Gastroesophageal sphincter (tissue), 4 donors: ENCODE data around the gene NMU. TPM values are rescaled to one million over a fixed set of nuclear protein-coding genes. Genes with fewer than 3 reads are reported as not detected.
"Not testable (repeated sequence)": the region's sequence is repeated elsewhere in the genome, so short reads cannot be mapped to it uniquely, and the experiment has no call there.

Experiments used
- ATAC-seq: fragments of 150-250 bp; one replicate; pipeline ENCODE4 v1.9.1; 2016; ENCODE audit warnings: mild to moderate bottlenecking, moderate library complexity
- H3K27ac ChIP-seq, 4 donors: fragments of 200-600 bp; sonication (generic) in 3 of 4; 1 replicate in 3 of 4; 2 replicates in 1 of 4; pipeline ENCODE4 v1.5.1; 2016 to 2019
- H3K27me3 ChIP-seq: fragments of 200-600 bp; sonication (generic); one replicate; pipeline ENCODE4 v1.5.1; 2019
- H3K36me3 ChIP-seq, 2 donors: fragments of 200-600 bp; sonication (generic); one replicate each; pipeline ENCODE4 v1.5.1; 2019; ENCODE audit warnings: control low read depth in 1 of 2
- H3K4me1 ChIP-seq, 3 donors: fragments of 200-600 bp; sonication (generic); 1 replicate in 2 of 3; 2 replicates in 1 of 3; pipeline ENCODE4 v1.5.1; 2016 to 2019; ENCODE audit warnings: control low read depth in 2 of 3
- H3K4me3 ChIP-seq, 2 donors: fragments of 200-600 bp; sonication (generic); one replicate each; pipeline ENCODE4 v1.5.1; 2019; ENCODE audit warnings: mild to moderate bottlenecking in 1 of 2, moderate library complexity in 1 of 2
- H3K9me3 ChIP-seq, 3 donors: fragments of 200-600 bp; sonication (generic); one replicate each; pipeline ENCODE4 v1.5.1; 2017 to 2019; ENCODE audit warnings: control low read depth in 2 of 3
- CTCF ChIP-seq, 4 experiments: fragments of 200-600 bp in 2 of 4; fragments of 450-650 bp in 2 of 4; sonication (generic) in 1 of 4; IDR thresholded peaks; one replicate each; pipeline ENCODE4 v1.5.1; 2017 to 2019; ENCODE audit warnings: antibody characterized with exemption in 4 of 4, mild to moderate bottlenecking in 2 of 4, moderate library complexity in 2 of 4
- EP300 ChIP-seq: sonication (generic); formaldehyde crosslinking; IDR thresholded peaks from one replicate; pipeline ENCODE4 v1.6.1; 2017; ENCODE audit warnings: antibody characterized with exemption, mild to moderate bottlenecking
- POLR2A ChIP-seq, 2 donors: fragments of 450-650 bp; IDR thresholded peaks; one replicate each; pipeline ENCODE4 v1.6.1; 2017; ENCODE audit warnings: antibody characterized with exemption in 2 of 2, mild to moderate bottlenecking in 2 of 2, moderate library complexity in 1 of 2
- POLR2AphosphoS5 ChIP-seq: sonication (generic); formaldehyde crosslinking; IDR thresholded peaks from one replicate; pipeline ENCODE4 v1.6.1; 2017; ENCODE audit warnings: antibody characterized with exemption
- WGBS, 2 donors: methylation state at CpG; one replicate each; pipeline ENCODE4 v1.1.5; 2018; ENCODE audit warnings: low coverage in 1 of 2; 5-methylcytosine and 5-hydroxymethylcytosine counted together
- total RNA-seq, 4 donors: library from RNA; depleted of rRNA; stranded (reverse); fragments of >200 nt; gene quantifications; one replicate each; pipeline ENCODE4 v1.1.0, GENCODE V29; 2016

NMU gene, protein sequence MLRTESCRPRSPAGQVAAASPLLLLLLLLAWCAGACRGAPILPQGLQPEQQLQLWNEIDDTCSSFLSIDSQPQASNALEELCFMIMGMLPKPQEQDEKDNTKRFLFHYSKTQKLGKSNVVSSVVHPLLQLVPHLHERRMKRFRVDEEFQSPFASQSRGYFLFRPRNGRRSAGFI
- total RNA-seq, result 1 to 10 TPM in 1 of 4 donors, not detected in 3; 1.6 TPM

DNA sequence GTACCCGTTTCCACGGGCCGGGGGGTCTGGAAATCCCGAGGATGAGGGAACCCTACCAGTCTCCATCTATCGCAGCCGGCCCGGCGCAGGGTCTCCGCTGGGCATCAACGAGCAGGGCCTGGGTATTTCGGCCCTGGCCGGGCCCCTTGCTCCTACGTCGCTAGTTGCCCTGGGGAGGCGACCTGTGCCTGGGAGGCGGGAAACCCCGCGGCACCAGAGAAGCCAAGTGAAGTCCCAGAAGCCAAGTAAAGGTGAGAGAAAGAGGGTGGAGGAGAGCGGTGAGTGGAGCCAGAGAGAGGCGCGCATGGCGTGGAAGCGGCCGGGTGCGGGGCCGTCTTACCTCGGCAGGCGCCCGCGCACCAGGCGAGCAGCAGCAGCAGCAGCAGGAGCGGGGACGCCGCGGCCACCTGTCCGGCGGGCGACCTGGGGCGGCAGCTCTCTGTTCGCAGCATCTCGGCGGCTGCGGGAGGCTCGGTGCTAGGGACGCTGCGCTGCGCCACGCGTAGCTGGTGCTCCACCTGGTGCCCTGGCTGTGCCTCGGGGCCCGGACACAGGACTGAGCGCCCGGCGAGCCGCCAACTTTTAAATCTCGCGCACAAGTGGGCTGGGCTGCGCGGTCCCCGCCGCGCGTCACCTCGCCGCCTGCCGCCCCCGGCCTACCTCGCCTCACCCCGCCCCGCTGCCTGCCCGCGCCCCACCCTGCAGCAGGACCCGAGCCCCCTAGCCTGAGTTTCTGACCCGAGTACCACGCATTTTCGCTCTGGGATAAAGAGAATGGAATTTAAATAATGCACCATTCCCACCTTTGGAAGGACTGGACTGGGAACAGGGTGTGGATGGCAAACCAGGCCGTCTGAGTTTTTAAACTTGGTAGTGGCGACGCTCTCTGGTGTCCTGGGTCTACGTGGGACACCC lies at the start of gene NMU:
NMU (minus strand) TSS at position 558 of the 915 bp plus-strand sequence; CDS start at position 452, 106 bp downstream.
- H3K36me3 ChIP-seq, result no peaks in the 10 kb centered on the region
- H3K27ac ChIP-seq, result no peak within 1 kb of the TSS
- TF ChIP-seq POLR2A (IDR thresholded peaks at IDR 0.05) (no peak), CTCF (IDR thresholded peaks at IDR 0.05) (peak in 1 of 4 experiments; percentile 28)
- H3K27me3 ChIP-seq, result peaks cover 83% of the 10 kb centered on the region
- peaks cover 0 to 17% (median 13%) of the 10 kb centered on the region in 3 donors for H3K4me1 ChIP-seq
- H3K4me3 ChIP-seq, result peak within 1 kb of the TSS in 1 of 2 donors; percentile 48
- no peaks in the 10 kb centered on the region for H3K9me3 ChIP-seq
- WGBS, 2 donors, result 0 to 2% methylated on average over 4 to 34 of the region's 80 CpGs
- peak; percentile 68 for ATAC-seq

DNA sequence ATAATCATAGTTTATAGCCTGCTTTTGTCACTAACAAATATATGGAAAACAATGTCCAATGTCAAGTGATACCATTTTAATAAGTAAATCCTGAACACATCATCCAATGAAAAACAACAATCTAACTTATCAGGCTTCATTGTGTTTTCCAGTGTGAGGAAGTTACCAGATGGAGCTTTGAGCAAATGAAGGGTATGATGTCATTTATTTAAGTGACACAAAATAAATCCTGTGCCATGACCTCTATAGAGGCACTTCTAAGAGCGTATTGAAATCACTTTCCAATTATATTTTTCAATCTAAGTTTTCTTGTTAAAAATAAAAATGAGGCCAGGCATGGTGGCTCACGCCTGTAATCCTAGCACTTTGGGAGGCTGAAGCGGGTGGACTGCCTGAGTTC lies 48.2 kb upstream of the NMU start:
- ATAC-seq, result no peak

GRCh38 chr4:55682797-55683196 lies 46.7 kb upstream of the NMU start:
- 89 to 100% methylated on average over 1 to 3 of the region's 3 CpGs for WGBS, 2 donors

More for the DNA sequence above, 48.2 kb upstream of the NMU start:
- TF ChIP-seq EP300, result no peak
- Histone ChIP-seq H3K27ac (no peak overlapping the region), H3K9me3 (no peaks in the 10 kb centered on the region), H3K4me1 (no peaks in the 10 kb centered on the region), H3K36me3 (no peaks in the 10 kb centered on the region), H3K27me3 (no peaks in the 10 kb centered on the region), H3K4me3 (no peak overlapping the region)
- WGBS, 2 donors, result 72 to 86% methylated on average over 2 to 3 of the region's 3 CpGs

DNA sequence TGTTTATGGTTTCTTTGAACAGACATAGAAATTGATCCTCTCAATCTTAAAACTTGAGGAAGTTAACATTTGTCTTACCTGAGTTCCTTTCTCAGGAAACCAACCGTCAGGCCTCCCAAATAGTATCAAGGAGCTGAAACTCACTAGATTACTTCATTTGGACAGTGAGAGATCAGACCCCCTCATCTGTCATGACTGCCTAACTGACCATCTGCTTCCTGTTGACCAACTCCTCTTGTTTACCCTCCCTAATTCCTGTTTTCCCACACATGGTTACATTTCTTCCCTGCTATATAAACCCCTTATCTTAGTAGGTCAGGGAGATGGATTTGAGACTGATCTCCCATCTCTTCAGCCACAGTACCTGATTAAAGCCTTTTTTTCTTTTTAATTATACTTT lies 46.2 kb upstream of the NMU start:
- 44 to 80% methylated on average over 1 of the region's 1 CpG for WGBS, 2 donors

More at GRCh38 chr4:55682797-55683196, 46.7 kb upstream of the NMU start:
- H3K27ac ChIP-seq, H3K9me3 ChIP-seq, ATAC-seq, H3K4me3 ChIP-seq, H3K36me3 ChIP-seq, H3K27me3 ChIP-seq, H3K4me1 ChIP-seq: not testable (repeated sequence)

GRCh38 chr4:55681430-55681829 lies 45.3 kb upstream of the NMU start:
- Histone ChIP-seq H3K4me1 (no peaks in the 10 kb centered on the region), H3K27me3 (no peaks in the 10 kb centered on the region), H3K9me3 (no peaks in the 10 kb centered on the region), H3K27ac (no peak overlapping the region), H3K4me3 (no peak overlapping the region), H3K36me3 (no peaks in the 10 kb centered on the region)
- ATAC-seq, result no peak
- WGBS, 2 donors, result 93% methylated on average over 3 of the region's 3 CpGs; no CpG with 5 or more reads in 1 of the 2 donors
- no peak for TF ChIP-seq EP300
- TF ChIP-seq POLR2AphosphoS5, result no peak
- no peak for TF ChIP-seq POLR2A (IDR thresholded peaks at IDR 0.05)
- no peak for TF ChIP-seq CTCF (IDR thresholded peaks at IDR 0.05)

More for the DNA sequence above, 46.2 kb upstream of the NMU start:
- Histone ChIP-seq H3K9me3 (no peaks in the 10 kb centered on the region), H3K27ac (no peak overlapping the region), H3K4me1 (no peaks in the 10 kb centered on the region), H3K36me3 (no peaks in the 10 kb centered on the region), H3K27me3 (no peaks in the 10 kb centered on the region), H3K4me3 (no peak overlapping the region)
- no peak for ATAC-seq
- no peak for TF ChIP-seq EP300
- TF ChIP-seq POLR2A (IDR thresholded peaks at IDR 0.05), result no peak
- no peak for TF ChIP-seq CTCF (IDR thresholded peaks at IDR 0.05)
- TF ChIP-seq POLR2AphosphoS5, result no peak
